HCT116 (cell line): ENCODE results near the gene GPR146. TPM values are rescaled to one million over a fixed set of nuclear protein-coding genes. Genes with fewer than 3 reads are reported as not detected.

Source experiments
- ATAC-seq: fragments of 200-7000 bp; cut with Tn5 transposase; 2 replicates; pipeline ENCODE4 v1.9.1; 2020; ENCODE audit warnings: mild to moderate bottlenecking, moderate library complexity
- BruUV-seq: library from RNA; stranded (reverse); fragments of 400-500 nt; replicated peaks from 2 replicates; lab custom pipeline; 2021; lab: Mats Ljungman, UMichigan
- CTCF ChIA-PET: fragments of 300-600 bp; sonication (Branson Sonifier 250); formaldehyde crosslinking; loops from one replicate; lab custom pipeline; 2021; ENCODE audit warnings: antibody characterized with exemption; lab: Charles Lee
- POLR2A ChIA-PET: fragments of 300-600, 350-600 bp; sonication (Branson Sonifier 250); formaldehyde crosslinking; loops from one replicate; lab custom pipeline; 2021; ENCODE audit warnings: antibody characterized with exemption; lab: Charles Lee
- RAD21 ChIA-PET, 2 experiments: fragments of 300-600 bp; sonication (Branson Sonifier 250); formaldehyde crosslinking; loops; one replicate each; lab custom pipeline; 2023; ENCODE audit warnings: low total read pairs in 2 of 2; ENCODE audit not compliant: uncharacterized antibody in 2 of 2, unreplicated experiment in 2 of 2, low non-redundant PET in 1 of 2; lab: Charles Lee
- DNase-seq: peaks from one replicate; pipeline ENCODE4 v3.0.0-alpha.2; 2010; ENCODE audit warnings: low read depth, low spot score
- H2AFZ ChIP-seq: fragments of 200-600 bp; shearing (Covaris generic), sonication (generic); 2 replicates; pipeline ENCODE4 v1.6.1; 2017; ENCODE audit warnings: low read depth, mixed run types, mixed read lengths, antibody characterized with exemption, low read length; ENCODE audit not compliant: poor library complexity, severe bottlenecking
- H3K27ac ChIP-seq: 2 replicates; pipeline ENCODE4 v1.5.1; 2012; ENCODE audit warnings: low read depth, low read length
- H3K27me3 ChIP-seq: fragments of 200-600 bp; sonication (generic); 2 replicates; pipeline ENCODE4 v1.6.1; 2016; ENCODE audit warnings: mixed run types, low read length, mixed read lengths; ENCODE audit not compliant: insufficient read depth
- H3K36me3 ChIP-seq, 2 experiments: fragments of 200-500 bp in 1 of 2; fragments of 200-600 bp in 1 of 2; sonication (Bioruptor generic) in 1 of 2; sonication (generic) in 1 of 2; 2 replicates each; pipeline versions ENCODE4 v1.5.1 to v1.6.1; 2014 to 2016; ENCODE audit warnings: low read length in 2 of 2, inconsistent platforms in 1 of 2, mixed read lengths in 1 of 2, mixed run types in 1 of 2; ENCODE audit not compliant: insufficient read depth in 2 of 2, control insufficient read depth in 1 of 2
- H3K4me1 ChIP-seq, 2 experiments: fragments of 200-600 bp in 1 of 2; sonication (generic) in 1 of 2; 2 replicates each; pipeline versions ENCODE4 v1.5.1 to v1.6.1; 2012 to 2017; ENCODE audit warnings: low read length in 2 of 2, inconsistent platforms in 1 of 2, mild to moderate bottlenecking in 1 of 2, mixed read lengths in 1 of 2, mixed run types in 1 of 2, moderate library complexity in 1 of 2; ENCODE audit not compliant: insufficient read depth in 2 of 2, control insufficient read depth in 1 of 2
- H3K4me2 ChIP-seq: fragments of 200-600 bp; sonication (generic); 2 replicates; pipeline ENCODE4 v1.6.1; 2017; ENCODE audit warnings: mixed run types, low read length, mixed read lengths
- H3K4me3 ChIP-seq, 2 experiments: fragments of 200-600 bp in 1 of 2; sonication (generic) in 1 of 2; replicated peaks in 1 of 2; 2 replicates each; pipeline ENCODE4 v1.5.1; 2011 to 2016; ENCODE audit warnings: low read length in 2 of 2, control low read depth in 1 of 2, low read depth in 1 of 2, mild to moderate bottlenecking in 1 of 2, mixed read lengths in 1 of 2, mixed run types in 1 of 2
- H3K79me2 ChIP-seq: fragments of 200-600 bp; sonication (generic); 2 replicates; pipeline ENCODE4 v1.6.1; 2017; ENCODE audit warnings: mild to moderate bottlenecking, mixed run types, low read length, moderate library complexity, mixed read lengths; ENCODE audit not compliant: insufficient read depth
- H3K9ac ChIP-seq: fragments of 200-600 bp; sonication (generic); 2 replicates; pipeline ENCODE4 v1.6.1; 2016; ENCODE audit warnings: low read length, mixed read lengths
- H3K9me2 ChIP-seq: fragments of 200-600 bp; sonication (generic), shearing (Covaris generic); 2 replicates; pipeline ENCODE4 v1.6.1; 2017; ENCODE audit warnings: mixed run types, mild to moderate bottlenecking, moderate library complexity; ENCODE audit not compliant: insufficient read depth
- H3K9me3 ChIP-seq, 2 experiments: fragments of 200-500 bp in 1 of 2; fragments of 200-600 bp in 1 of 2; sonication (Bioruptor generic) in 1 of 2; sonication (generic) in 1 of 2; 2 replicates each; pipeline ENCODE4 v1.6.1; 2014 to 2017; ENCODE audit warnings: low read length in 2 of 2, mixed read lengths in 2 of 2, inconsistent platforms in 1 of 2, low read depth in 1 of 2, mild to moderate bottlenecking in 1 of 2, mixed run types in 1 of 2, moderate library complexity in 1 of 2; ENCODE audit not compliant: control insufficient read depth in 1 of 2, insufficient read depth in 1 of 2
- H4K20me1 ChIP-seq: fragments of 200-600 bp; sonication (generic), shearing (Covaris generic); 2 replicates; pipeline ENCODE4 v1.6.1; 2017; ENCODE audit warnings: mixed run types, mild to moderate bottlenecking, moderate library complexity; ENCODE audit not compliant: insufficient read depth
- ATF3 ChIP-seq: IDR thresholded peaks from 2 replicates; pipeline ENCODE4 v1.6.1; 2012
- CBX3 ChIP-seq: IDR thresholded peaks from 2 replicates; pipeline ENCODE4 v1.6.1; 2012; ENCODE audit warnings: low read depth
- CEBPB ChIP-seq: IDR thresholded peaks from 2 replicates; pipeline ENCODE4 v1.6.1; 2012; ENCODE audit warnings: low read depth
- CTCF ChIP-seq, 3 experiments: fragments of 200-600 bp in 1 of 3; sonication (generic) in 1 of 3; IDR thresholded peaks in 2 of 3; conservative IDR thresholded peaks in 1 of 3; 2 replicates each; pipeline ENCODE4 v1.5.1; 2012 to 2017; ENCODE audit warnings: low read depth in 2 of 3, low read length in 2 of 3, antibody characterized with exemption in 1 of 3, borderline replicate concordance in 1 of 3, control low read depth in 1 of 3, mild to moderate bottlenecking in 1 of 3, mixed read lengths in 1 of 3, mixed run types in 1 of 3, moderate library complexity in 1 of 3; ENCODE audit not compliant: insufficient read depth in 1 of 3
- EGR1 ChIP-seq: IDR thresholded peaks from 2 replicates; pipeline ENCODE4 v1.6.1; 2012; ENCODE audit warnings: low read depth
- ELF1 ChIP-seq: IDR thresholded peaks from 2 replicates; pipeline ENCODE4 v1.6.1; 2012; ENCODE audit warnings: low read depth, borderline replicate concordance
- EZH2 ChIP-seq: fragments of 200-600 bp; sonication (generic); IDR thresholded peaks from 2 replicates; pipeline ENCODE4 v1.6.1; 2017; ENCODE audit warnings: antibody characterized with exemption, mixed run types
- EZH2phosphoT487 ChIP-seq: fragments of 200-600 bp; IDR thresholded peaks from 2 replicates; pipeline ENCODE4 v1.6.1; 2018; ENCODE audit warnings: antibody characterized with exemption, borderline replicate concordance
- FOSL1 ChIP-seq: IDR thresholded peaks from 2 replicates; pipeline ENCODE4 v1.6.1; 2012; ENCODE audit warnings: low read depth
- JUND ChIP-seq: IDR thresholded peaks from 2 replicates; pipeline ENCODE4 v1.6.1; 2012
- POLR2AphosphoS5 ChIP-seq: IDR thresholded peaks from 2 replicates; pipeline ENCODE4 v1.6.1; 2011; ENCODE audit warnings: mild to moderate bottlenecking, low read depth, low read length, moderate library complexity
- REST ChIP-seq: IDR thresholded peaks from 2 replicates; pipeline ENCODE4 v1.6.1; 2012; ENCODE audit warnings: low read depth
- SIN3A ChIP-seq: IDR thresholded peaks from 2 replicates; pipeline ENCODE4 v1.6.1; 2012; ENCODE audit warnings: low read depth
- SP1 ChIP-seq: IDR thresholded peaks from 2 replicates; pipeline ENCODE4 v1.6.1; 2012; ENCODE audit warnings: low read depth
- SRF ChIP-seq: IDR thresholded peaks from 2 replicates; pipeline ENCODE4 v1.6.1; 2012; ENCODE audit warnings: low read depth
- TCF7L2 ChIP-seq: IDR thresholded peaks from 2 replicates; pipeline ENCODE4 v1.7.0; 2011; ENCODE audit warnings: borderline replicate concordance, inconsistent platforms; ENCODE audit not compliant: insufficient read depth, insufficient read length; ENCODE audit errors: extremely low read depth
- YY1 ChIP-seq: IDR thresholded peaks from 2 replicates; pipeline ENCODE4 v1.6.1; 2011; ENCODE audit warnings: low read length, low read depth, moderate library complexity, mild to moderate bottlenecking; ENCODE audit not compliant: insufficient replicate concordance; ENCODE audit errors: extremely low read depth
- ZBTB33 ChIP-seq: IDR thresholded peaks from 2 replicates; pipeline ENCODE4 v1.6.1; 2011; ENCODE audit warnings: mild to moderate bottlenecking, low read length, moderate library complexity; ENCODE audit not compliant: insufficient replicate concordance; ENCODE audit errors: extremely low read depth
- ZFX ChIP-seq: fragments of 450-650 bp; IDR thresholded peaks from 2 replicates; pipeline ENCODE4 v1.6.1; 2017
- ZNF274 ChIP-seq: fragments of 200-500 bp; sonication (Bioruptor generic); IDR thresholded peaks from 2 replicates; pipeline ENCODE4 v1.6.1; 2014; ENCODE audit warnings: mild to moderate bottlenecking, low read depth, low read length, inconsistent platforms
- intact Hi-C: fragments of 100-400 bp; cut with micrococcal nuclease; formaldehyde crosslinking; loops from 2 replicates; pipeline ENCODE4 v1.10.0; 2022
- total RNA-seq: library from RNA; stranded (reverse); gene quantifications from one replicate; pipeline ENCODE4 v1.2.1, GENCODE V29; 2021; ENCODE audit not compliant: unreplicated experiment

Gene GPR146
- total RNA-seq, 1 experiment from 2014 or later, result 2.4 TPM

GRCh38 chr7:1106063-1106792, 61.9 kb downstream of the GPR146 start:
- no peaks in the 10 kb centered on the region for H3K9me2 ChIP-seq
- H3K9me3 ChIP-seq, result no peaks in the 10 kb centered on the region
- no peak overlapping the region for H3K9ac ChIP-seq
- RAD21 ChIA-PET, result no interaction called here
- H3K36me3 ChIP-seq, result no peaks in the 10 kb centered on the region
- CTCF ChIA-PET, result no interaction called here
- H2AFZ ChIP-seq, result no peak overlapping the region
- no TSS peak for BruUV-seq
- ATAC-seq, result no peak
- POLR2A ChIA-PET, result no interaction called here
- H3K79me2 ChIP-seq, result peaks cover 44% of the 10 kb centered on the region; the same call in 1 of the 2 replicates
- no peak overlapping the region for H3K4me3 ChIP-seq
- no peak for DNase-seq
- no peak overlapping the region; the same call in 1 of the 2 replicates for H3K27ac ChIP-seq
- intact Hi-C loops, result no loop called here
- H3K4me1 ChIP-seq, result no peaks in the 10 kb centered on the region
- no peaks in the 10 kb centered on the region for H4K20me1 ChIP-seq
- TF ChIP-seq YY1, result no peak
- TF ChIP-seq SRF, result no peak
- no peak for TF ChIP-seq ZBTB33
- TF ChIP-seq SP1, result no peak
- TF ChIP-seq TCF7L2, result no peak
- TF ChIP-seq ELF1, result no peak
- TF ChIP-seq SIN3A, result no peak
- no peak for TF ChIP-seq POLR2AphosphoS5
- TF ChIP-seq ZFX, result no peak
- no peak for TF ChIP-seq CBX3
- TF ChIP-seq REST, result no peak
- no peak for TF ChIP-seq EZH2phosphoT487
- no peak for TF ChIP-seq CTCF (IDR thresholded peaks at IDR 0.05 in 2 of 3, conservative IDR thresholded peaks at IDR 0.05 in 1 of 3; ENCODE audit: borderline replicate concordance in 1 of 3, insufficient read depth in 1 of 3, low read depth in 2 of 3, low read length in 2 of 3)
- TF ChIP-seq FOSL1, result no peak
- no peak for TF ChIP-seq EZH2
- TF ChIP-seq JUND, result no peak
- no peak for TF ChIP-seq ZNF274
- no peak for TF ChIP-seq ATF3
- TF ChIP-seq CEBPB, result no peak
- no peak for TF ChIP-seq EGR1
- H3K4me2 ChIP-seq, result no peak overlapping the region
- H3K27me3 ChIP-seq, result no peaks in the 10 kb centered on the region
